Measurements from ENCODE around the gene CAV2. TPM values are rescaled to one million over a fixed set of nuclear protein-coding genes. Genes with fewer than 3 reads are reported as not detected.
A peak's percentile ranks its signal among the peaks of the same experiment; 100 is the strongest.

Gene CAV2
- total RNA-seq, 1 experiment from 2014 or later: 286 TPM

DNA sequence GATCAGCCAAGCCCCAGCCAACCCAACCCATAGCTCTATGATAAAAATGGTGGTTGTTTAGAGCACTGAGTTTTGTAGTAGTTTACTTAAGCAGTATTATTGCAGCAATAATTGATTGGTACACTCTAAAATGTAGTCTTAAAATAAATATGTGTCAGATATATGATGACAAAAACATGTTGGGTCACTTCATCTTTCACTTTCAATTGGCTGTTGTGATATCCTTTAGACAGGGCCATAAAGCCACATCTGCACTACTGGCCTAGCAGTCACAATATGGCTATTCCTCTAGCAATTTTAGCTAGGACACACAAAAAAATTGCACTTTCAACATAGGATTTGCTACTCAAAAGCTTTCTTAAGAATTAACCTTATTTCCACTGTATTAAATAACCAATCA, 19.4 kb downstream of the CAV2 start:
- Histone ChIP-seq H3K4me1 (ENCODE audit: insufficient read depth, low read length, poor library complexity, severe bottlenecking) (peaks cover 92% of the 10 kb centered on the region), H3K36me3 (ENCODE audit: insufficient read depth, low read length, poor library complexity, severe bottlenecking) (no peaks in the 10 kb centered on the region), H3K4me3 (ENCODE audit: low read depth, low read length, poor library complexity, severe bottlenecking) (no peak overlapping the region), H3K27ac (ENCODE audit: low read depth, low read length, poor library complexity, severe bottlenecking) (peak overlapping the region; percentile 100), H3K27me3 (replicated peaks; ENCODE audit: insufficient read depth, low read depth, low read length, poor library complexity) (no peaks in the 10 kb centered on the region), H3K9me3 (ENCODE audit: low read depth, low read length, poor library complexity, severe bottlenecking) (no peaks in the 10 kb centered on the region)
- no TSS peak for BruUV-seq (replicated peaks)
- CTCF ChIA-PET: no interaction called here
- POLR2A ChIA-PET (ENCODE audit: low non-redundant PET): no interaction called here
- no peak for TF ChIP-seq EZH2 (IDR thresholded peaks at IDR 0.05; ENCODE audit: borderline replicate concordance, low read depth, low read length, poor library complexity, severe bottlenecking)
- TF ChIP-seq CTCF (conservative IDR thresholded peaks at IDR 0.05; ENCODE audit: low read depth, low read length): no peak
- no peak for DNase-seq (ENCODE audit: low spot score)
- intact Hi-C loops (cut with micrococcal nuclease; ENCODE audit: unreplicated experiment): no loop called here

- no peak for TF ChIP-seq CTCF (conservative IDR thresholded peaks at IDR 0.05; ENCODE audit: low read depth, low read length)
- POLR2A ChIA-PET (ENCODE audit: low non-redundant PET): interaction anchor here (0.5 kb wide), 1 partner anchor 31 kb away, joined by 5 read pairs; no protein-coding TSS in a partner anchor
- H3K27ac ChIP-seq (ENCODE audit: low read depth, low read length, poor library complexity, severe bottlenecking): peak overlapping the region; percentile 100
- no peaks in the 10 kb centered on the region for H3K9me3 ChIP-seq (ENCODE audit: low read depth, low read length, poor library complexity, severe bottlenecking)
- peaks cover 78% of the 10 kb centered on the region for H3K4me1 ChIP-seq (ENCODE audit: insufficient read depth, low read length, poor library complexity, severe bottlenecking)
- DNase-seq (ENCODE audit: low spot score): no peak
- H3K4me3 ChIP-seq (ENCODE audit: low read depth, low read length, poor library complexity, severe bottlenecking): no peak overlapping the region
- no TSS peak for BruUV-seq (replicated peaks)
- no peaks in the 10 kb centered on the region for H3K36me3 ChIP-seq (ENCODE audit: insufficient read depth, low read length, poor library complexity, severe bottlenecking)
- no peaks in the 10 kb centered on the region for H3K27me3 ChIP-seq (replicated peaks; ENCODE audit: insufficient read depth, low read depth, low read length, poor library complexity)
- CTCF ChIA-PET: no interaction called here
- intact Hi-C loops (cut with micrococcal nuclease; ENCODE audit: unreplicated experiment): loop anchor here (5.0 kb wide), 2 partner anchors 79 to 349 kb away; no protein-coding TSS in a partner anchor
Measured at GRCh38 chr7:116521046-116521664, 21.6 kb downstream of the CAV2 start.

DNA sequence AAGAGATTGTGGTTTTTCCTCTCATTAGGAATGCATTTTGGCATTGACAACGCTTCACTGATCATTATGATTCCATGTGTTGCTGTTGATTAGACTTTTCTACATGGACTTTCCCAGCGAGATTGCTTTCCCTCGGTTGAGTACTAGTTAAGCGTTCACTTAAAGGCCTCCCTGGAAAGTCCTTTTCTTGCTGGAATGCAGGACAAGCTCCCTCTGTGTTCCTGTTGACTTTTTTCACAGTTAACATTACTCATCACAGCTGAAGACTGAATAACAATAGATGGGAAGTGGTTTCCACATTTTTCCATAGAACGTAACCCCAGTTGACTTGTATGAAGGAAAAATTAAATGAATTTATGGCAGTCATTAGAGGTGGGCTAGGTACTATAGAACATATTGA, 22.7 kb downstream of the CAV2 start:
- POLR2A ChIA-PET (ENCODE audit: low non-redundant PET): interaction anchor here (0.6 to 1.5 kb wide), 2 partner anchors 54 to 264 kb away, joined by 3 to 25 read pairs; no protein-coding TSS in a partner anchor
- Histone ChIP-seq H3K9me3 (ENCODE audit: low read depth, low read length, poor library complexity, severe bottlenecking) (no peaks in the 10 kb centered on the region), H3K4me1 (ENCODE audit: insufficient read depth, low read length, poor library complexity, severe bottlenecking) (peaks cover 68% of the 10 kb centered on the region), H3K36me3 (ENCODE audit: insufficient read depth, low read length, poor library complexity, severe bottlenecking) (peaks cover 11% of the 10 kb centered on the region), H3K4me3 (ENCODE audit: low read depth, low read length, poor library complexity, severe bottlenecking) (no peak overlapping the region), H3K27me3 (replicated peaks; ENCODE audit: insufficient read depth, low read depth, low read length, poor library complexity) (no peaks in the 10 kb centered on the region), H3K27ac (ENCODE audit: low read depth, low read length, poor library complexity, severe bottlenecking) (peak overlapping the region; percentile 100)
- CTCF ChIA-PET: interaction anchor here (1.3 kb wide), 1 partner anchor 280 kb away, joined by 5 read pairs; no protein-coding TSS in a partner anchor
- BruUV-seq (replicated peaks): no TSS peak
- peak; percentile 91 for DNase-seq (ENCODE audit: low spot score)
- intact Hi-C loops (cut with micrococcal nuclease; ENCODE audit: unreplicated experiment): loop anchor here (1.0 to 5.0 kb wide), 4 partner anchors 54 to 350 kb away; no protein-coding TSS in a partner anchor
- TF ChIP-seq CTCF (conservative IDR thresholded peaks at IDR 0.05; ENCODE audit: low read depth, low read length): no peak
- TF ChIP-seq EZH2 (IDR thresholded peaks at IDR 0.05; ENCODE audit: borderline replicate concordance, low read depth, low read length, poor library complexity, severe bottlenecking): no peak
